Keratinocyte (primary cell): ENCODE results near the gene SEC24D.

Experiments used
- EZH2 ChIP-seq: IDR thresholded peaks from one replicate; pipeline ENCODE4 v1.6.1; 2012; ENCODE audit warnings: inconsistent platforms, mild to moderate bottlenecking, low read length, moderate library complexity
- TF ChIP-seq, protein P1 (sequence below), 3 experiments: IDR thresholded peaks in 1 of 3; conservative IDR thresholded peaks in 1 of 3; optimal IDR thresholded peaks in 1 of 3; 2 replicates in 2 of 3; 3 replicates in 1 of 3; pipeline versions ENCODE3 to v1.5.1; 2011; ENCODE audit warnings: low read length in 3 of 3, mild to moderate bottlenecking in 3 of 3, moderate library complexity in 2 of 3, control low read depth in 1 of 3, inconsistent platforms in 1 of 3; ENCODE audit not compliant: insufficient read depth in 2 of 3; ENCODE audit errors: extremely low read depth in 1 of 3

DNA sequence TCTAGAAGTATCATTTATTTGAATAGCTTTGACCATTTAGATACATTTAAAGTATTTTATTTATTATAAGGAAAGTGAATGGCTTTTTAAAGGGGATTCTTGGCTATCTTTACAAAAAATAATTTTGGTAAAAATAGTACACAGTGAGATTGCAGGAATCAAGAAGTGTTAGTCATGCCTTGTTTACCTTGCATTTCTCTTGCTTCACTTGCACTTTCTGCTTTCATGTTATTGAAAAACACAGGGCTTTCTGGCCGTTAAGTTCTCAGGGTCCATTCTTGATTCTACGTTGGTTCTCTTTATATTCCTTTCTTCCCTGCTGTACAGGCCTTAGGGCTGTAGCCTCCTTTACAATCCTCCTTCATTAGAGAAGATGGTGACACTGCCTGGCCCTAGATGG is 21.8 kb upstream of the SEC24D start:
- TF ChIP-seq, protein P1, sequence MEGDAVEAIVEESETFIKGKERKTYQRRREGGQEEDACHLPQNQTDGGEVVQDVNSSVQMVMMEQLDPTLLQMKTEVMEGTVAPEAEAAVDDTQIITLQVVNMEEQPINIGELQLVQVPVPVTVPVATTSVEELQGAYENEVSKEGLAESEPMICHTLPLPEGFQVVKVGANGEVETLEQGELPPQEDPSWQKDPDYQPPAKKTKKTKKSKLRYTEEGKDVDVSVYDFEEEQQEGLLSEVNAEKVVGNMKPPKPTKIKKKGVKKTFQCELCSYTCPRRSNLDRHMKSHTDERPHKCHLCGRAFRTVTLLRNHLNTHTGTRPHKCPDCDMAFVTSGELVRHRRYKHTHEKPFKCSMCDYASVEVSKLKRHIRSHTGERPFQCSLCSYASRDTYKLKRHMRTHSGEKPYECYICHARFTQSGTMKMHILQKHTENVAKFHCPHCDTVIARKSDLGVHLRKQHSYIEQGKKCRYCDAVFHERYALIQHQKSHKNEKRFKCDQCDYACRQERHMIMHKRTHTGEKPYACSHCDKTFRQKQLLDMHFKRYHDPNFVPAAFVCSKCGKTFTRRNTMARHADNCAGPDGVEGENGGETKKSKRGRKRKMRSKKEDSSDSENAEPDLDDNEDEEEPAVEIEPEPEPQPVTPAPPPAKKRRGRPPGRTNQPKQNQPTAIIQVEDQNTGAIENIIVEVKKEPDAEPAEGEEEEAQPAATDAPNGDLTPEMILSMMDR (optimal IDR thresholded peaks at IDR 0.05 in 1 of 3, IDR thresholded peaks at IDR 0.05 in 1 of 3, conservative IDR thresholded peaks at IDR 0.05 in 1 of 3; ENCODE audit: extremely low read depth in 1 of 3, insufficient read depth in 2 of 3, low read length in 3 of 3), result no peak
- no peak for TF ChIP-seq EZH2
